Measurements from ENCODE around the gene GPR35.

Gene GPR35

GRCh38 chr2:240623531-240624010, 1.7 kb upstream of the GPR35 start:
- no peak overlapping the region for H3K4me2 ChIP-seq (ENCODE audit: low read length)
- no peak overlapping the region for H2AFZ ChIP-seq (ENCODE audit: low read depth, low read length)
- H4K20me1 ChIP-seq (ENCODE audit: insufficient read depth, low read length) = no peaks in the 10 kb centered on the region
- no peak overlapping the region for H3K4me3 ChIP-seq (ENCODE audit: low read length)
- H3K4me1 ChIP-seq (ENCODE audit: low read length) = peaks cover 52% of the 10 kb centered on the region
- H3K79me2 ChIP-seq (ENCODE audit: low read length) = no peaks in the 10 kb centered on the region
- no peaks in the 10 kb centered on the region for H3K27me3 ChIP-seq (ENCODE audit: low read depth, low read length)
- H3K9ac ChIP-seq (ENCODE audit: low read length) = no peak overlapping the region
- TF ChIP-seq EZH2phosphoT487 (IDR thresholded peaks at IDR 0.05; ENCODE audit: low read depth) (no peak), CTCF (IDR thresholded peaks at IDR 0.05; ENCODE audit: low read depth, low read length) (no peak)
- H3K36me3 ChIP-seq (replicated peaks; ENCODE audit: low read depth, low read length) = no peaks in the 10 kb centered on the region
- no peaks in the 10 kb centered on the region for H3K9me3 ChIP-seq (ENCODE audit: insufficient read depth, low read length)
- no peak overlapping the region for H3K27ac ChIP-seq (ENCODE audit: low read length)

DNA sequence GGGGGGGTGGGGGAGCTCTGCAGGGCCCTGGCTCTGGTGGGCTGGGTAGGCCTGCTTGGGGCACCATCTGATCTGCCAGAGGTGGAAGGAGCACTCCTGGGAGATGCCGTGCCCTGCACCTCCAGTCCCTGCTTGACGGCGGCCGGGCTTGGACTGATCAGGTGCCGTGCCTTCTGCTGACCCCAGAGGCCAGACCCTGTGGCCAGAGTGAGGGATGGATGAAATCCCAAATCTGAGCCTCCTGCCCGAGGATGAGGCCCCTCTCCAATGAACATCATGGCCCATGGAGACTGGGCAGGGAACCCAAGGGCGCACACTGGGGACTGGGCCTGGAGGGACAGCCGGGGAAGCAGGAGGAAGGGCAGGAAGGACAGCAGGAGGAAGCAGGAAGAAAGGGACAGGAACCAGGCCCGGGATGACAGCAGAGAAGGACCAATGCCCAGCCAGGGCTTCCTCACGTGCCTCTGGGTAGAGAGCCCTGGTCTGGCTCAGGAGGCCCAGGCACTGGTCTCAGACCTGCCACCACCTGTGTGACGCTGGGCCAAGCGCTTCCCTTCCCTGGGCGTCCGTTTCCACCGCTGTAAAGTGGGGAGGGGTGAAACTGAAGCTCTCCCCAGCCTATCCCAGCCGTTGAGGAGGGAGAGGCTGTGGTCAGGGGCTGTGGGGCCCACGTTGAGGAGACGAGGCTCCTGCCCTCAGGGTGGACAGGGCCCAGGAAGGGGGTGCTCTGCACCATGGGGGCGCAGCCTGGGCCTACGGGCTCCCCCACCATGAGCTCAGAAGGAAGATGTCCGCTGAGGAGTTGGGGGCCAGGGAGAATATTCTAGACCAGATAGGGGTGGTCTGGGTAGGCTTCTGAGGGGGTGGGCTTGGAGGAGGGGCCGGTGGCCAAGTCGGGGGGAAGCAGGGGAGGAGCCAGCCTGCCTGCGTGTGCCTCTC, 1.0 kb upstream of the GPR35 start:
- Histone ChIP-seq H3K4me3 (ENCODE audit: low read length) (no peak overlapping the region), H3K36me3 (replicated peaks; ENCODE audit: low read depth, low read length) (no peaks in the 10 kb centered on the region), H3K79me2 (ENCODE audit: low read length) (no peaks in the 10 kb centered on the region), H3K4me2 (ENCODE audit: low read length) (peak overlapping the region; percentile 62), H3K27ac (ENCODE audit: low read length) (no peak overlapping the region), H3K9me3 (ENCODE audit: insufficient read depth, low read length) (no peaks in the 10 kb centered on the region), H3K27me3 (ENCODE audit: low read depth, low read length) (no peaks in the 10 kb centered on the region), H4K20me1 (ENCODE audit: insufficient read depth, low read length) (no peaks in the 10 kb centered on the region), H3K4me1 (ENCODE audit: low read length) (peaks cover 44% of the 10 kb centered on the region), H3K9ac (ENCODE audit: low read length) (no peak overlapping the region), H2AFZ (ENCODE audit: low read depth, low read length) (no peak overlapping the region)
- TF ChIP-seq EZH2phosphoT487 (IDR thresholded peaks at IDR 0.05; ENCODE audit: low read depth) = no peak
- TF ChIP-seq CTCF (IDR thresholded peaks at IDR 0.05; ENCODE audit: low read depth, low read length) = no peak

GRCh38 chr2:240626531-240627300, 1.4 kb downstream of the GPR35 start:
- Histone ChIP-seq H4K20me1 (ENCODE audit: insufficient read depth, low read length) (no peaks in the 10 kb centered on the region), H3K9me3 (ENCODE audit: insufficient read depth, low read length) (no peaks in the 10 kb centered on the region), H2AFZ (ENCODE audit: low read depth, low read length) (no peak overlapping the region), H3K36me3 (replicated peaks; ENCODE audit: low read depth, low read length) (no peaks in the 10 kb centered on the region), H3K4me3 (ENCODE audit: low read length) (no peak overlapping the region), H3K4me1 (ENCODE audit: low read length) (peaks cover 22% of the 10 kb centered on the region), H3K79me2 (ENCODE audit: low read length) (no peaks in the 10 kb centered on the region), H3K9ac (ENCODE audit: low read length) (no peak overlapping the region), H3K27me3 (ENCODE audit: low read depth, low read length) (no peaks in the 10 kb centered on the region), H3K27ac (ENCODE audit: low read length) (no peak overlapping the region), H3K4me2 (ENCODE audit: low read length) (no peak overlapping the region)
- TF ChIP-seq CTCF (IDR thresholded peaks at IDR 0.05; ENCODE audit: low read depth, low read length) = no peak
- no peak for TF ChIP-seq EZH2phosphoT487 (IDR thresholded peaks at IDR 0.05; ENCODE audit: low read depth)

All from OCI-LY3 (cell line).